D341Med (cell line): ENCODE results near the gene UCP1.
A peak's percentile ranks its signal among the peaks of the same experiment; 100 is the strongest.

Source experiments
- DNase-seq: peaks from one replicate; pipeline ENCODE4 v3.0.0; 2012; ENCODE audit warnings: low spot score

The UCP1 gene

GRCh38 chr4:140568507-140569306 is at the start of gene UCP1:
Gene UCP1, minus strand, starts transcription at chr4:140568961. Its CDS starts 232 bp downstream, at chr4:140568729.
- peak; percentile 31 for DNase-seq

GRCh38 chr4:140617499-140618248 is 48.9 kb upstream of the UCP1 start:
- DNase-seq = no peak

GRCh38 chr4:140615451-140615850 is 46.7 kb upstream of the UCP1 start:
- no peak for DNase-seq

GRCh38 chr4:140612357-140612756 is 43.6 kb upstream of the UCP1 start:
- no peak for DNase-seq

GRCh38 chr4:140611854-140612253 is 43.1 kb upstream of the UCP1 start:
- no peak for DNase-seq

- peak; percentile 75 for DNase-seq
Measured at GRCh38 chr4:140609548-140610425, 41.0 kb upstream of the UCP1 start.

- no peak for DNase-seq
Measured at GRCh38 chr4:140607852-140608251, 39.1 kb upstream of the UCP1 start.

- DNase-seq = no peak
Measured at GRCh38 chr4:140604544-140604943, 35.8 kb upstream of the UCP1 start.

- no peak for DNase-seq
Measured at GRCh38 chr4:140603286-140603685, 34.5 kb upstream of the UCP1 start.

GRCh38 chr4:140602714-140603113 is 34.0 kb upstream of the UCP1 start:
- DNase-seq = no peak

- no peak for DNase-seq
Measured at GRCh38 chr4:140600408-140600807, 31.6 kb upstream of the UCP1 start.

GRCh38 chr4:140595065-140595464 is 26.3 kb upstream of the UCP1 start:
- DNase-seq = peak; percentile 58

- DNase-seq = no peak
Measured at GRCh38 chr4:140584439-140584838, 15.7 kb upstream of the UCP1 start.

GRCh38 chr4:140581078-140581477 is 12.3 kb upstream of the UCP1 start:
- DNase-seq = no peak

- no peak for DNase-seq
Measured at GRCh38 chr4:140579278-140579677, 10.5 kb upstream of the UCP1 start.

- no peak for DNase-seq
Measured at GRCh38 chr4:140575489-140575888, 6.7 kb upstream of the UCP1 start.

GRCh38 chr4:140571620-140572019 is 2.9 kb upstream of the UCP1 start:
- no peak for DNase-seq

- DNase-seq = no peak
Measured at GRCh38 chr4:140569307-140569638, 512 bp upstream of the UCP1 start.

GRCh38 chr4:140559696-140560095 is 9.1 kb downstream of the UCP1 start:
- no peak for DNase-seq

GRCh38 chr4:140557831-140558435 is 10.8 kb downstream of the UCP1 start:
- no peak for DNase-seq

GRCh38 chr4:140556372-140557085 is 12.2 kb downstream of the UCP1 start:
- DNase-seq = no peak
